Mammary epithelial cell (primary cell): ENCODE results near the gene F7.

Experiments used
- CTCF ChIP-seq, 2 donors: IDR thresholded peaks in 1 of 2; conservative IDR thresholded peaks in 1 of 2; 2 replicates each; pipeline ENCODE4 v1.5.1; 2011 to 2012; ENCODE audit warnings: inconsistent platforms in 2 of 2, low read length in 2 of 2, mild to moderate bottlenecking in 2 of 2, control low read depth in 1 of 2, low read depth in 1 of 2; ENCODE audit not compliant: insufficient read depth in 1 of 2; ENCODE audit errors: extremely low read depth in 1 of 2
- EZH2 ChIP-seq: IDR thresholded peaks from 2 replicates; pipeline ENCODE4 v1.6.1; 2012; ENCODE audit warnings: low read length, inconsistent platforms, borderline replicate concordance

- TF ChIP-seq EZH2 (no peak), CTCF (conservative IDR thresholded peaks at IDR 0.05 in 1 of 2, IDR thresholded peaks at IDR 0.05 in 1 of 2; ENCODE audit: extremely low read depth in 1 of 2, insufficient read depth in 1 of 2, low read depth in 1 of 2, low read length in 2 of 2) (no peak)
Observed at GRCh38 chr13:113091891-113092775, 13.5 kb upstream of the F7 start.
